HEK293T (cell line): Measurements from ENCODE around the gene PHF10.

Experiments
- ARNT ChIP-seq: fragments of 450-650 bp; IDR thresholded peaks from 2 replicates; pipeline ENCODE4 v1.6.1; 2017; ENCODE audit warnings: mild to moderate bottlenecking
- BHLHE40 ChIP-seq: fragments of 450-650 bp; IDR thresholded peaks from 2 replicates; pipeline ENCODE4 v1.6.1; 2016; ENCODE audit warnings: mild to moderate bottlenecking, moderate library complexity, borderline replicate concordance
- CTBP1 ChIP-seq: fragments of 450-650 bp; IDR thresholded peaks from 2 replicates; pipeline ENCODE4 v1.6.1; 2016; ENCODE audit warnings: borderline replicate concordance
- ELF4 ChIP-seq: fragments of 450-650 bp; IDR thresholded peaks from 2 replicates; pipeline ENCODE4 v1.6.1; 2017; ENCODE audit warnings: antibody characterized with exemption
- FOXK2 ChIP-seq: fragments of 450-650 bp; IDR thresholded peaks from 2 replicates; pipeline ENCODE4 v1.6.1; 2016; ENCODE audit warnings: mild to moderate bottlenecking
- FOXM1 ChIP-seq: fragments of 450-650 bp; IDR thresholded peaks from 2 replicates; pipeline ENCODE4 v1.6.1; 2017; ENCODE audit warnings: mild to moderate bottlenecking, borderline replicate concordance
- NFRKB ChIP-seq: fragments of 450-650 bp; IDR thresholded peaks from 2 replicates; pipeline ENCODE4 v1.6.1; 2016; ENCODE audit warnings: mild to moderate bottlenecking, moderate library complexity
- PKNOX1 ChIP-seq: fragments of 450-650 bp; IDR thresholded peaks from 2 replicates; pipeline ENCODE4 v1.6.1; 2016
- SP1 ChIP-seq: fragments of 450-650 bp; IDR thresholded peaks from 2 replicates; pipeline ENCODE4 v1.6.1; 2017
- SUZ12 ChIP-seq: fragments of 450-650 bp; IDR thresholded peaks from 2 replicates; pipeline ENCODE4 v1.6.1; 2016; ENCODE audit warnings: mild to moderate bottlenecking
- TARDBP ChIP-seq: fragments of 450-650 bp; IDR thresholded peaks from 2 replicates; pipeline ENCODE4 v1.6.1; 2016
- ZNF384 ChIP-seq: fragments of 450-650 bp; IDR thresholded peaks from 2 replicates; pipeline ENCODE4 v1.6.1; 2016

- TF ChIP-seq SP1 = no peak
- TF ChIP-seq ELF4 = no peak
- TF ChIP-seq BHLHE40 = no peak
- TF ChIP-seq SUZ12 = no peak
- TF ChIP-seq CTBP1 = no peak
- TF ChIP-seq TARDBP = no peak
- no peak for TF ChIP-seq PKNOX1
- TF ChIP-seq FOXM1 = no peak
- no peak for TF ChIP-seq ARNT
- no peak for TF ChIP-seq NFRKB
- TF ChIP-seq ZNF384 = no peak
- no peak for TF ChIP-seq FOXK2
Observed at GRCh38 chr6:169664227-169664626, 60.1 kb downstream of the PHF10 start.
